M059J (cell line): ENCODE data around the gene IRX6. TPM values are rescaled to one million over a fixed set of nuclear protein-coding genes. Genes with fewer than 3 reads are reported as not detected.
A peak's percentile ranks its signal among the peaks of the same experiment; 100 is the strongest.

Source experiments
- DNase-seq: peaks from one replicate; pipeline ENCODE4 v3.0.0-alpha.2; 2012; ENCODE audit warnings: low read depth
- total RNA-seq: library from RNA; depleted of rRNA; stranded (reverse); fragments of >200 nt; shearing (Covaris generic); gene quantifications from 2 replicates; pipeline ENCODE4 v1.2.3, GENCODE V29; 2014; rRNA removed

Gene IRX6
- total RNA-seq: not detected in 2 replicates

DNA sequence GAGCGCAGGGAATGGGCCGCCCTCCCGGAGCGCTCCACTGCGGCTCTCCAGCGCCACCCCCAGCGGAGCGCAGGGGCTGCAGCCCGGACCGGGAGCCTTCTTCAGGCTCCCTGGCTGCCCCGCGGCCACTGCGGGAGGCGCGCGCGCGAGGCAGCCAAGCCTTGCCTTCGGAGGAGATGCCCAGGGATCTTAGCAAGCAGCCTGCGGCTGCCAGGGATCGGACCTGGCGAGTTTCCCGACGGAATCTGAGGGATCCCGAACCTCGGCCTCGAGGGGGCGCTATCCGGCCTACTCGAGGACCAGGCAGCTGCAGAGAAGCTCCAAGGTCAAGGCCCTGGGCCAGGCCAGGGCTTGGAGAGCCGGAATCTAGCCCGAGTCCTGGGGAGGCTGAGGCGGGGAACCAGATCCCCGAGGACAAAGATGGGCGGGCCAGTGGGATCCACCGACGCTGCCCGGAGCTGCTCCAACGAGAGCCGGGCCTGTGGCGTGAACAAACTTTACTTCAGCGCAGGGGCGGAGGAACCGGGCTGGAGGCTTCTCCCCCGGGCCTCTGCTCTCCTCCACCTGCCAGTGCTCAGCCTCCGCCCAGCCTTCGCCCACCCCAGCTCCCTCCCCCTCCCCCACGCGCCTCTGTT is at the start of gene IRX6:
Gene IRX6 (plus strand): TSS at position 567 of the 635 bp plus-strand sequence. CDS start 889 bp downstream, outside the sequence.
- DNase-seq: peak; percentile 6

- no peak for DNase-seq
Observed at GRCh38 chr16:55274391-55274790, 49.6 kb upstream of the IRX6 start.

GRCh38 chr16:55275167-55275566 is 48.8 kb upstream of the IRX6 start:
- DNase-seq: no peak

DNA sequence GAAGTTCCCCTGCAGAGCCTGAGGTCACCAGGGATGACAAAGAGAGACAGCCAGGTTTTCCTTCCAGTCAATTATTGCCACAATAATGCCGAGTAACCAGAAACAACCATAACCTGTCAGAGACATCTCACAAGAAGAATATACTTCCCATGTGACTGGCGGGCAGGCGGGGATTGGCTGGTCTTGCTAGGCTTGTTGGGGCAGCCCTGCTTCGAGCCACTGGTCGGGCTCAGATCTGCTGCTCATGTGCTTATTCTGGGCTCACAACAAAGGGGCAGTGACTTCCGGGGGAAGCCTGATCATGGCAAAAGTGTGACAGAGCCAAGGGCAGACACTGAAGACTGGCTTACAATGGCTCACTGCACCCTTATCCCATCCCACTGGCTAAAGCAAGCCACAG is 48.1 kb upstream of the IRX6 start:
- DNase-seq: no peak

DNA sequence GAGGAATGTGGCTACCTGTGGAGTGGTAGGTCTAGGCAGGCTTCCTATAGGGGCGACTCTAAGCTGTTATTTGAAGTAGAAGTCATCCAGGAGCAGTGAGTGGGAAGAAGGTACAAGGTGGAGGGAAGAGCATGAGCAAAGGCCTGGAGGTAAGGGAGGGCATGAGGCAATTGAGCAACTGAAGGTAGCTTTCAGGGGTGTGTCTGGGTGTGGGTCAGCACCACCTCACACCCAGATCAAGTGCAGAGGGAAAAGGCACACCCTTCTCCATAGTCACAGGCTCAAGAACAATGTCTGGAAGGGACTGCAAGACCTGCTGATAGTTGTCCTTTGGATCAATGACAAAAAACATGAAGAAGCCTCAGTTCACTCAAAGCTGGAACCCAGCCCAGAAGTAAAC is 46.5 kb upstream of the IRX6 start:
- no peak for DNase-seq

DNA sequence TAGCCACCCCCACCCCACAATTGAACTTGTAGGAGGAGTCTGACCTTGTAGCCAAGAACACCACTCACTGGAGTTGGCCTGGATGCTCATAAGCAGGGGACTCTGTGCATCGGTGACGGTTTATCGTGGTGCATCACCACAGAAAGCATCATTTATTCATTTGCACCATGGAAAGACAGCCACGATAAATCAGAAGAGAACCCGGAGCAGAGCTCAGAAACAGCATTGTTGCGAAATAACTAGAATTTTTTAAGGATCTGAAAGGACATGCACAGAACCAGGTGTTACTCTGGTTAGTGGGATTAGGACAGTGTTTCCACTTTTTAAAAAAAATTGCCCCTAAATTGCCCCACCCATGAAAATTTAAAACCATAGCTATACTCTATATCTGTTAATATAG is 44.4 kb upstream of the IRX6 start:
- DNase-seq: no peak

- no peak for DNase-seq
Observed at GRCh38 chr16:55280587-55280986, 43.4 kb upstream of the IRX6 start.

DNA sequence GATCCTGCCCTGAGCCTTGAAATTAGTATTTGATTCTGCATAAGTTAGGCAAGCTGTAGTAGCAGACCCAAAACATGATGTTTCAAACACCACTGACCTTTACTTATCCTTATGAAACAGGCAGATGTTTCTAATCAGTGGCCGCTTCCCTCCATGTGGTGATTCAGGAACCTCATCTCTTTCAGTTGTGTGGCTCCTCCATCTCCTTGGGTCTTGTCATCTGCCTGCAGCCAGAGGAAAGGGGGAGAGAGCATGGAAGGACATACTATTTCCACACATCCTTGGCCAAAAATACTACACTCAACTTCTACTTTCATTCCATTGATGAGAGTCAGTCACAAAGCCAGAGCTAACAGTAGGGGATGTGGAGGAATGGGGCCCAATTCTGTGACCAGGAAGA is 41.6 kb upstream of the IRX6 start:
- DNase-seq: no peak

GRCh38 chr16:55283812-55284717 is 39.9 kb upstream of the IRX6 start:
- DNase-seq: no peak

DNA sequence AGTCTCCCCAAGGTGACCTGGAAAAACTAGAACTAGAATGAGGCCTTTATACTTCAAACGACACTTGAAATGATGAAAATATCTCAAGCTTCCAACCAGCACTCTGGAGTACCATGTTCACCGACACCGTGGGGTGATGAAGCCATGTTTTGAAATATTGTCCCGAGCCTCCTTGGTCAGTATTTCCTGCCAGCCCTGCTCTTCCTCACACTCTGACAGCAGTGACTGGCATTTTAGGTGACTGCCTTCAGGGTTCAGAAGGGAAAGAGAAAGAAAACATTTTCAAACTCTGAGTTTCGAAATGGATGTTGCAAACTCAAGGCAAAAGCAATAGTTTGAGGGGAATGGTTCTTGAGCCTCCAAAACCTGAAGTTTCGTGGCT is 39.3 kb upstream of the IRX6 start:
- DNase-seq: no peak

GRCh38 chr16:55285586-55285985 is 38.4 kb upstream of the IRX6 start:
- DNase-seq: no peak

DNA sequence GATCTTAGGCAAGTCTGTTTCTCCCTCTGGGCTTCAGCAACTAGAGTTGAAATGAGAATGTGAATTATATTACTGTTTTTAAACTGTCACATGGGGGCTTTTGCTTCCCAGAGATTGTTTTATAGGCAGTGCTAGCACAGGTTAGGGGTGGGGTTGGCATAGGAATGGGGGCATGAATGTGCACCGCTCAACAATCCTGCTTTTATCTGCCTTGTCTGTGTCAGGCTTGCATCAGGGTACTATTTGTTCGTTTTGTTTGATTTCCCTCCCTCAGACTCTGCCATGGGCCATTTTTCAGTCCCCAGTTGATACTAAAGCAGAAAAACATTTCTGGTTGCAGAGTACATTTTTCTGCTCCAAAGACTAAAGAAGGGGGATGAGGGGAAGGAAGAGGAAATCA is 34.6 kb upstream of the IRX6 start:
- DNase-seq: no peak

- DNase-seq: no peak
Observed at GRCh38 chr16:55291847-55292246, 32.2 kb upstream of the IRX6 start.

DNA sequence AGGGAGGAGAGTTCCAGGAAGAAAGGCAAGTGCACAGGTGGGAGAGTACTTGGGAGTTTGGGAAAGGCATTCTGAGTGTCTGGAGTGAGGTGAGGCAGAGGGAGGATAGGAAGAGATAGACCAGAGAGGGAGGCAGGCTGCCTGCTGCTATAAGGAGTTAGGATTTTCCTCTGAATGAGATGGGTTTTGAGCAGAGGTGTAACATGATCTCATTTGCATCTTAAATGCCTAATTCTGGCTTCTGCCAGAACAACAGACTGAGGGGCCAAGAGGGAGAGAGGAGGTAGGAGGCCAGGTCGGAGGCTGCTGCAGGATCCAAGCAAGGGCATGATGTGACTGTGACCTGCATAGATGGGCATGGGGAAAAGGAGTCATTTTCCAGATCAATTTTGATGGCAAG is 31.5 kb upstream of the IRX6 start:
- no peak for DNase-seq

- peak; percentile 4 for DNase-seq
Observed at GRCh38 chr16:55294129-55294528, 29.9 kb upstream of the IRX6 start.

- peak; percentile 24 for DNase-seq
Observed at GRCh38 chr16:55294931-55295342, 29.1 kb upstream of the IRX6 start.

GRCh38 chr16:55297062-55297909 is 26.7 kb upstream of the IRX6 start:
- DNase-seq: peak; percentile 77

- DNase-seq: peak; percentile 70
Observed at GRCh38 chr16:55297910-55298479, 26.0 kb upstream of the IRX6 start.

DNA sequence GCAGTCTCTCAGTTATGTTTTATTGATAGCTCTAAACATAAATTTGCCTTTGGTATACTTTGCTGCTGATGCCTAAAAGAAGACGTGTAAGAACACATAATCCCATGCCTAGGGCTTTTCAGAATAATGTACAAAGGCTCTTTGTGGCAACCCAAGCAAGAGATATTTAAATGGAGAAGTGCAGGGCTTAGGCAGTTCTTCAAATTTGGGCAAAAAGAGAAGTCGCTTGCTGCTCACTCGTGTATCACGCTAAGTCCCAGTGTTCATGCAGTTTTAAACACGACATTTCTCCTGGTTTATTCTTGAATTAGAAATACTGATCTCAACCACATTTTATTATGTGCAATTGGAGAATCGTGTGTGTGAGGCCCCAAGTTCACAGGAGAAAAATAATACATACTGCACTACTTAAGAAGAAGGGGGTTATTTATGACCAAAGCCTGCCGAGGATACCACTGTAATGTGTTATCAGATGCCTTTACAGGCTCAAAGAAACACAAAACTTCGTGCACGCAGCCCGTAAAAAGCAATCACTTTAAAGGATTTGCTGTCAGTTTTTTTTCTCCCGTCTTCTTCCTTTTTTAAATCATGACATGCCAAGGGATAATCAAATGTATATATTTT is 22.5 kb upstream of the IRX6 start:
- DNase-seq: no peak

DNA sequence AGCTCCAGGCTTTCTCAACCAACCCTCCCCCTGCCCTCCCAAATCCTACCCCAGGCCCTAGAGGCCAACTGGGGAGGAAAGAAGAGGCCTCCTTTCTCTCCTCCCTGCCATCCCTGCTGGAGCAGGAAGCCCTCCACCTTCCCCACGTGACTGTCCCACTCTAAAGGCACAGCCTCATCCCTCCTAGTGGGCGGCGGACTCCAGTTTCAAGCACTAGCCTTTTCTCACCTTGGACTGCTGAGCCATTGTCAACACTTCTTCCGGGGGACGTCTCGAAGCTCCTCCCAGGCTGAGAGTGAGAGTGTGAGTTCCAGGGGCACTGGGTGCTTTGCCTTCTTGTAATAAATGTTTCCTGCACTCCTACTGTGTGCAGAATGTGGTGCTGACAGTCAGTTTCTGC is 21.4 kb upstream of the IRX6 start:
- DNase-seq: no peak

DNA sequence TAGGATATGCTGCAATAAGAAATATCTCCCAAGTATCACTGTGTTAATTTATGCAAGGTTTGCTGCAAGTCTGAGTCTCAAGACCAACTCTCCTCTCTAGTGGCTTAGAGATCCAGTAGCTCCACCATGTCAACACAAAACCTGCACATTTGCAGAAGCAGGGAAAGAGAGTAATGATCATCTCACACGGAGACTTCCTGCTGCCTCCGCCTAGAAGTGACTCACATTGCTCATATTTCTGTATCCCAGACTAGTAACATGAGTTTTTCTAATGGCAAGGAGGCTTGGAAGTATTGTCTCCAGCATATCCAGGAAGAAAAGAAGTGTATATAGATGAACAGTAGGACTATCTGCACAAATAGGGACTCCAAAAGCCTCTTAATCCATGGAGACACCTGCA is 15.0 kb upstream of the IRX6 start:
- DNase-seq: no peak
